Esophagus squamous epithelium (tissue), 4 donors: ENCODE results near the gene KDM7A.

Experiments
- POLR2A ChIP-seq, 4 donors: fragments of 450-650 bp; IDR thresholded peaks; one replicate each; pipeline ENCODE4 v1.6.1; 2017; ENCODE audit warnings: antibody characterized with exemption in 4 of 4, mild to moderate bottlenecking in 4 of 4, moderate library complexity in 3 of 4
- TF ChIP-seq, protein P1 (sequence below), 6 experiments: fragments of 450-650 bp in 4 of 6; fragments of 200-600 bp in 2 of 6; sonication (generic) in 2 of 6; IDR thresholded peaks; one replicate each; pipeline ENCODE4 v1.5.1; 2016 to 2019; ENCODE audit warnings: antibody characterized with exemption in 6 of 6, mild to moderate bottlenecking in 4 of 6, moderate library complexity in 4 of 6

DNA sequence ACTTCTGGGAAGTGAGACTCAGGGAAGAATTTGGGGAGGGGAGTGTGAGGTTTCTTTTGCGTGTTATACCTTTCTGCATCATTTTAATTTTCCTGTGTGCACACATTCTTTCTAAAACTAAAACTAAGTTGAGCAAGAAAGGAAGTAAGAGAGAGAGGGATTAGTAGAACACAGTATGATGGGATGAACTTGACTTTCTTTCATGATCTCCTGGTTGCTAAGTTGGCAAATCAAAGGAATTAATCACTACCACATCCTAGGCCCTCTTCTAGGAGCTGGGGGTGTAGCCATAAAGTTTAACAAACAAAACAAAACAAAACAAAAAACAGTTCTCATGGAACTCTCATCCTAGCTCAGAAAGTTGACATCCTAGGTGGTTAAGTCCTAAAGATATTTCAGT lies 19.1 kb upstream of the KDM7A start:
- TF ChIP-seq, protein P1, sequence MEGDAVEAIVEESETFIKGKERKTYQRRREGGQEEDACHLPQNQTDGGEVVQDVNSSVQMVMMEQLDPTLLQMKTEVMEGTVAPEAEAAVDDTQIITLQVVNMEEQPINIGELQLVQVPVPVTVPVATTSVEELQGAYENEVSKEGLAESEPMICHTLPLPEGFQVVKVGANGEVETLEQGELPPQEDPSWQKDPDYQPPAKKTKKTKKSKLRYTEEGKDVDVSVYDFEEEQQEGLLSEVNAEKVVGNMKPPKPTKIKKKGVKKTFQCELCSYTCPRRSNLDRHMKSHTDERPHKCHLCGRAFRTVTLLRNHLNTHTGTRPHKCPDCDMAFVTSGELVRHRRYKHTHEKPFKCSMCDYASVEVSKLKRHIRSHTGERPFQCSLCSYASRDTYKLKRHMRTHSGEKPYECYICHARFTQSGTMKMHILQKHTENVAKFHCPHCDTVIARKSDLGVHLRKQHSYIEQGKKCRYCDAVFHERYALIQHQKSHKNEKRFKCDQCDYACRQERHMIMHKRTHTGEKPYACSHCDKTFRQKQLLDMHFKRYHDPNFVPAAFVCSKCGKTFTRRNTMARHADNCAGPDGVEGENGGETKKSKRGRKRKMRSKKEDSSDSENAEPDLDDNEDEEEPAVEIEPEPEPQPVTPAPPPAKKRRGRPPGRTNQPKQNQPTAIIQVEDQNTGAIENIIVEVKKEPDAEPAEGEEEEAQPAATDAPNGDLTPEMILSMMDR (IDR thresholded peaks at IDR 0.05): no peak
- no peak for TF ChIP-seq POLR2A (IDR thresholded peaks at IDR 0.05)
